HUES6 (cell line): ENCODE results near the gene CA9.
A peak's percentile ranks its signal among the peaks of the same experiment; 100 is the strongest.
"Not testable (repeated sequence)": the region's sequence is repeated elsewhere in the genome, so short reads cannot be mapped to it uniquely, and the experiment has no call there.

Experiments used
- H3K27ac ChIP-seq: 2 replicates; pipeline ENCODE4 v1.7.0; 2013; ENCODE audit warnings: low read depth, mild to moderate bottlenecking, low read length, inconsistent platforms
- H3K27me3 ChIP-seq: 2 replicates; pipeline ENCODE4 v1.6.1; 2013; ENCODE audit warnings: low read length; ENCODE audit not compliant: control insufficient read depth, insufficient read depth
- H3K36me3 ChIP-seq: 2 replicates; pipeline ENCODE4 v1.6.1; 2013; ENCODE audit warnings: low read length; ENCODE audit not compliant: control insufficient read depth, insufficient read depth
- H3K4me1 ChIP-seq: 2 replicates; pipeline ENCODE4 v1.6.1; 2013; ENCODE audit warnings: low read length; ENCODE audit not compliant: control insufficient read depth, insufficient read depth
- H3K4me3 ChIP-seq: 2 replicates; pipeline ENCODE4 v1.5.1; 2013; ENCODE audit warnings: low read depth, low read length
- H3K9ac ChIP-seq: one replicate; pipeline ENCODE4 v1.6.1; 2013; ENCODE audit warnings: mild to moderate bottlenecking, low read length
- H3K9me3 ChIP-seq: 2 replicates; pipeline ENCODE4 v1.6.1; 2013; ENCODE audit warnings: low read depth, low read length; ENCODE audit not compliant: control insufficient read depth, insufficient read depth

The CA9 gene

GRCh38 chr9:35640431-35640830 lies 33.3 kb upstream of the CA9 start:
- H3K27me3 ChIP-seq, H3K4me1 ChIP-seq, H3K4me3 ChIP-seq, H3K27ac ChIP-seq, H3K36me3 ChIP-seq, H3K9ac ChIP-seq, H3K9me3 ChIP-seq: not testable (repeated sequence)

GRCh38 chr9:35641478-35641877 lies 32.2 kb upstream of the CA9 start:
- H3K27me3 ChIP-seq, H3K9me3 ChIP-seq, H3K36me3 ChIP-seq, H3K27ac ChIP-seq, H3K4me1 ChIP-seq, H3K4me3 ChIP-seq, H3K9ac ChIP-seq: not testable (repeated sequence)

GRCh38 chr9:35643046-35643445 lies 30.7 kb upstream of the CA9 start:
- no peaks in the 10 kb centered on the region for H3K9me3 ChIP-seq
- 0 out of 2 replicates have a peak, but pooled peaks cover 3% of the 10 kb centered on the region for H3K27me3 ChIP-seq
- peaks cover 2% of the 10 kb centered on the region; the same call in 1 of the 2 replicates for H3K36me3 ChIP-seq
- no peak overlapping the region for H3K9ac ChIP-seq
- H3K27ac ChIP-seq: no peak overlapping the region
- no peak overlapping the region for H3K4me3 ChIP-seq
- H3K4me1 ChIP-seq: 0 out of 2 replicates have a peak, but pooled peaks cover 6% of the 10 kb centered on the region

GRCh38 chr9:35645736-35646135 lies 28.0 kb upstream of the CA9 start:
- not testable (repeated sequence) for H3K27ac ChIP-seq, H3K9me3 ChIP-seq, H3K27me3 ChIP-seq, H3K36me3 ChIP-seq
- Histone ChIP-seq H3K9ac (peak overlapping the region; percentile 61), H3K4me1 (peaks cover 20% of the 10 kb centered on the region), H3K4me3 (peak overlapping the region; percentile 89)

GRCh38 chr9:35646153-35646532 lies 27.6 kb upstream of the CA9 start:
- H3K4me3 ChIP-seq: peak overlapping the region; percentile 89
- H3K27ac ChIP-seq: no peak overlapping the region
- H3K4me1 ChIP-seq: peaks cover 23% of the 10 kb centered on the region
- peaks cover 3% of the 10 kb centered on the region; the same call in 1 of the 2 replicates for H3K27me3 ChIP-seq
- peak overlapping the region; percentile 61 for H3K9ac ChIP-seq
- no peaks in the 10 kb centered on the region for H3K36me3 ChIP-seq
- H3K9me3 ChIP-seq: no peaks in the 10 kb centered on the region

GRCh38 chr9:35646533-35647265 lies 27.0 kb upstream of the CA9 start:
- H3K4me3 ChIP-seq: peak overlapping the region; percentile 89
- no peaks in the 10 kb centered on the region for H3K36me3 ChIP-seq
- H3K9me3 ChIP-seq: no peaks in the 10 kb centered on the region
- H3K4me1 ChIP-seq: peaks cover 23% of the 10 kb centered on the region
- peaks cover 3% of the 10 kb centered on the region; the same call in 1 of the 2 replicates for H3K27me3 ChIP-seq
- H3K27ac ChIP-seq: no peak overlapping the region
- peak overlapping the region; percentile 61 for H3K9ac ChIP-seq

- Histone ChIP-seq H3K4me3 (no peak overlapping the region), H3K27me3 (peaks cover 3% of the 10 kb centered on the region; the same call in 1 of the 2 replicates), H3K36me3 (no peaks in the 10 kb centered on the region), H3K4me1 (peaks cover 23% of the 10 kb centered on the region), H3K27ac (no peak overlapping the region), H3K9me3 (no peaks in the 10 kb centered on the region), H3K9ac (no peak overlapping the region)
Observed at GRCh38 chr9:35649431-35650340, 24.0 kb upstream of the CA9 start.

- Histone ChIP-seq H3K27me3 (peaks cover 3% of the 10 kb centered on the region; the same call in 1 of the 2 replicates), H3K4me1 (peaks cover 21% of the 10 kb centered on the region), H3K9me3 (no peaks in the 10 kb centered on the region), H3K9ac (no peak within 1 kb of the TSS), H3K27ac (no peak within 1 kb of the TSS), H3K36me3 (no peaks in the 10 kb centered on the region), H3K4me3 (0 out of 2 replicates have a peak within 1 kb of the TSS, but pooled peaks have one; percentile 25)
Observed at GRCh38 chr9:35650341-35651158, 23.2 kb upstream of the CA9 start, which contains the start of gene SIT1. SIT1 (minus strand) TSS chr9:35650931; CDS start chr9:35650853, 78 bp downstream.

- H3K4me1 ChIP-seq: peaks cover 19% of the 10 kb centered on the region
- H3K4me3 ChIP-seq: no peak overlapping the region
- no peak overlapping the region for H3K9ac ChIP-seq
- H3K27me3 ChIP-seq: peaks cover 12% of the 10 kb centered on the region; the same call in 1 of the 2 replicates
- no peaks in the 10 kb centered on the region for H3K9me3 ChIP-seq
- H3K27ac ChIP-seq: no peak overlapping the region
- H3K36me3 ChIP-seq: no peaks in the 10 kb centered on the region
Observed at GRCh38 chr9:35651956-35652828, 21.5 kb upstream of the CA9 start.

GRCh38 chr9:35652829-35653209 lies 20.9 kb upstream of the CA9 start:
- H3K9me3 ChIP-seq: no peaks in the 10 kb centered on the region
- H3K27ac ChIP-seq: no peak overlapping the region
- H3K9ac ChIP-seq: no peak overlapping the region
- H3K4me3 ChIP-seq: no peak overlapping the region
- peaks cover 16% of the 10 kb centered on the region for H3K4me1 ChIP-seq
- peaks cover 9% of the 10 kb centered on the region; the same call in 1 of the 2 replicates for H3K27me3 ChIP-seq
- no peaks in the 10 kb centered on the region for H3K36me3 ChIP-seq
